Stimulated activated naive B cell treated with anti-CD40 and anti-IgM and Interleukin-4, amounts not matched to agents 10 μg/mL and 1 μg/mL and 100 μg/mL, for 72 hours (primary cell): ENCODE measurements around the gene PLCB3.
"Not testable (repeated sequence)": the region's sequence is repeated elsewhere in the genome, so short reads cannot be mapped to it uniquely, and the experiment has no call there.

Source experiments
- ATAC-seq, 2 donors: fragments of 150-1000 bp; cut with Tn5 transposase; replicated peaks; 2 replicates each; pipeline ENCODE4 v1.10.0; 2021; ENCODE audit warnings: moderate library complexity in 1 of 2
- DNase-seq: peaks from one replicate; pipeline ENCODE4 v3.0.0; 2021
- H3K27ac Mint-ChIP-seq: one replicate; pipeline ENCODE4 v1.8.0; 2022; ENCODE audit warnings: mild to moderate bottlenecking, mixed read lengths
- H3K27me3 Mint-ChIP-seq, 2 donors: one replicate each; pipeline ENCODE4 v1.8.0; 2022; ENCODE audit warnings: mixed read lengths in 2 of 2
- H3K36me3 Mint-ChIP-seq, 2 donors: one replicate each; pipeline ENCODE4 v1.8.0; 2022; ENCODE audit warnings: mixed read lengths in 2 of 2, mild to moderate bottlenecking in 1 of 2
- H3K4me1 Mint-ChIP-seq, 2 donors: one replicate each; pipeline ENCODE4 v1.8.0; 2022; ENCODE audit warnings: mixed read lengths in 2 of 2, mild to moderate bottlenecking in 1 of 2
- H3K4me3 Mint-ChIP-seq, 2 donors: one replicate each; pipeline ENCODE4 v1.8.0; 2022; ENCODE audit warnings: mild to moderate bottlenecking in 2 of 2, mixed read lengths in 2 of 2, moderate library complexity in 1 of 2
- H3K9me3 Mint-ChIP-seq, 2 donors: one replicate each; pipeline ENCODE4 v1.8.0; 2022; ENCODE audit warnings: mixed read lengths in 2 of 2, mild to moderate bottlenecking in 1 of 2

PLCB3 gene

DNA sequence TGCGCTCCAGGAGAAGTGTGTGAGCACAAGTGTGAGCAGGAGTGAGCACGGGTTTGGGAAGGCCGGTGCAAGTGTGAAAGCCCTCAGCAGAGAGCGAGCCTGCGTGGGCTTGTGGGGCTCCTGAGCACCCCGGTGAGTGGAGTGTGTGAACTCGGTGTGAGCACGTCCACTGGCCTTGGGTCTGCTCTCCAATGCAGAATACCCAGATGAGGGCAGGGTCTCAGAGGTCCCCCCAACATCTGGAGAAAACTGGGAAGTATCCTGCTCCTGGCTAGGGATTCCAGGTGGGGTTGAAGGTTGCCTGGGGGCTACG, 55.2 kb downstream of the PLCB3 start:
- peaks cover 4 to 11% of the 10 kb centered on the region in 2 donors for H3K27me3 Mint-ChIP-seq
- peaks cover 16 to 18% of the 10 kb centered on the region in 2 donors for H3K36me3 Mint-ChIP-seq
- no peaks in the 10 kb centered on the region for H3K9me3 Mint-ChIP-seq
- DNase-seq (no peak), ATAC-seq (no peak)
- H3K4me1 Mint-ChIP-seq: peaks cover 26 to 32% of the 10 kb centered on the region in 2 donors
- H3K4me3 Mint-ChIP-seq: peak overlapping the region; percentile 97 to 100
- peak overlapping the region; percentile 97 for H3K27ac Mint-ChIP-seq

DNA sequence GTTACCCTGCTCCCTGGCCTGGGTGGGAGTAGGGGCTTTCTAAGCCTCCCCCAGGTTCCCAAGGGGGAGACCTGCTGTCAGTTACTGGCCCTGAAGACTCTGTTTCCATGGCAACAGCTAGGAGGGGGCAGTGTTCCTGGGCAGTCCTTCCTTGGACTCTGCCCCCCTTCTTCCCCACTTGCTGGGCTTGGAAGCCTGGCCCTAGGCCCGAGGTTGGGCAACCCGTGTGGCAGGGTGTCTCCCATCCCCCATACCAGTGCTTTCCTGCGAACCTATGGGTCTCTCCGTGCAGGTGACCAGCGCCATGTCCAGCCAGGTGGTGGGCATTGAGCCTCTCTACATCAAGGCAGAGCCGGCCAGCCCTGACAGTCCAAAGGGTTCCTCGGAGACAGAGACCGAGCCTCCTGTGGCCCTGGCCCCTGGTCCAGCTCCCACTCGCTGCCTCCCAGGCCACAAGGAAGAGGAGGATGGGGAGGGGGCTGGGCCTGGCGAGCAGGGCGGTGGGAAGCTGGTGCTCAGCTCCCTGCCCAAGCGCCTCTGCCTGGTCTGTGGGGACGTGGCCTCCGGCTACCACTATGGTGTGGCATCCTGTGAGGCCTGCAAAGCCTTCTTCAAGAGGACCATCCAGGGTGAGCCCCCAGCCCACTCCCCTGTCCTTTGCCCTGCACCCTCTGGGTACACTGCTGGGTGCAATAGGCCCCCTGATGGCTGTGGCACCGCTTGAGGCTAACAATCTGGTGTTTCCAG, 55.7 kb downstream of the PLCB3 start:
- peaks cover 24 to 32% of the 10 kb centered on the region in 2 donors for H3K4me1 Mint-ChIP-seq
- H3K9me3 Mint-ChIP-seq: no peaks in the 10 kb centered on the region
- no peak for ATAC-seq
- H3K27ac Mint-ChIP-seq: peak overlapping the region; percentile 97
- DNase-seq: no peak
- peaks cover 16 to 18% of the 10 kb centered on the region in 2 donors for H3K36me3 Mint-ChIP-seq
- H3K4me3 Mint-ChIP-seq: peak overlapping the region; percentile 97 to 100
- peaks cover under 1 to 6% of the 10 kb centered on the region in 2 donors for H3K27me3 Mint-ChIP-seq

DNA sequence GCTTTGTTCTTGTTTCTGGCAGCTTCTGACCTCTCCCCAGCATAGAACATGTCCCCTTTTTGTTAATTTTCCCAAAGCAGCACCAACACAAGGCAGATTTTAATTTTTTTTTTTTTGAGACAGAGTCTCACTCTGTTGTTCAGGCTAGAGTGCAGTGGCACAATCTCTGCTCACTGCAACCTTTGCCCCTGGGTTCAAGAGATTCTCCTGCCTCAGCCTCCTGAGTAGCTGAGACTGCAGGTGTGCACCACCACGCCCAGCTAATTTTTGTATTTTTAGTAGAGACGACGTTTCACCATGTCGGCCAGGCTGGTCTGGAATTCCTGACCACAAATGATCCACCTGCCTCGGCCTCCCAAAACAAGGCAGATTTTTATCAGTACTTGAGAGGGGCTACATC, 56.5 kb downstream of the PLCB3 start:
- peaks cover 20 to 23% of the 10 kb centered on the region in 2 donors for H3K36me3 Mint-ChIP-seq
- H3K27ac Mint-ChIP-seq: peak overlapping the region; percentile 69
- not testable (repeated sequence) for H3K9me3 Mint-ChIP-seq, DNase-seq, ATAC-seq, H3K27me3 Mint-ChIP-seq
- peaks cover 27 to 39% of the 10 kb centered on the region in 2 donors for H3K4me1 Mint-ChIP-seq
- peak overlapping the region; percentile 23 to 55 for H3K4me3 Mint-ChIP-seq

DNA sequence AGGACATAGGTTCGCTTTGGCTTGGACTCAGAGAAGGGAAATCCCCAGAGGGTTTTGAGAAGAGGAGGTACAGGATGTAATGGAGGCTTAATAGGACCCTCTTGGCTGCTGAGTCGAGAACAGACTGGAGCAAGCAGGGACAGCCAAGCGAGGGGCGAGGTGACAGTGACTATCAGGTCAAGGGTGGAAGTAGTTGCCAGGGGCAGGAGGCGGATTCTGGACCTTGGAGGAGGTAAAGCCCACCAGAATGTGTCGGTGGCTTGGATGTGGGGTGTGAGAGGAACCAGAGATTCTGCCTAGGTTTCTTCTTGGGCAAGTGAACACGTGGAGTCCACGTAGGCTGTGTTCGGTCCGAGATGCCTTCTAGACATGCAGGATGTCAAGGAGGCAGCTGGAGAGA, 61.6 kb downstream of the PLCB3 start:
- DNase-seq: no peak
- Mint-ChIP-seq H3K4me1 (peaks cover 27 to 48% of the 10 kb centered on the region in 2 donors), H3K9me3 (no peaks in the 10 kb centered on the region), H3K27ac (peak overlapping the region; percentile 22), H3K27me3 (no peaks in the 10 kb centered on the region), H3K36me3 (peaks cover 31 to 35% of the 10 kb centered on the region in 2 donors), H3K4me3 (no peak overlapping the region)
- no peak for ATAC-seq

DNA sequence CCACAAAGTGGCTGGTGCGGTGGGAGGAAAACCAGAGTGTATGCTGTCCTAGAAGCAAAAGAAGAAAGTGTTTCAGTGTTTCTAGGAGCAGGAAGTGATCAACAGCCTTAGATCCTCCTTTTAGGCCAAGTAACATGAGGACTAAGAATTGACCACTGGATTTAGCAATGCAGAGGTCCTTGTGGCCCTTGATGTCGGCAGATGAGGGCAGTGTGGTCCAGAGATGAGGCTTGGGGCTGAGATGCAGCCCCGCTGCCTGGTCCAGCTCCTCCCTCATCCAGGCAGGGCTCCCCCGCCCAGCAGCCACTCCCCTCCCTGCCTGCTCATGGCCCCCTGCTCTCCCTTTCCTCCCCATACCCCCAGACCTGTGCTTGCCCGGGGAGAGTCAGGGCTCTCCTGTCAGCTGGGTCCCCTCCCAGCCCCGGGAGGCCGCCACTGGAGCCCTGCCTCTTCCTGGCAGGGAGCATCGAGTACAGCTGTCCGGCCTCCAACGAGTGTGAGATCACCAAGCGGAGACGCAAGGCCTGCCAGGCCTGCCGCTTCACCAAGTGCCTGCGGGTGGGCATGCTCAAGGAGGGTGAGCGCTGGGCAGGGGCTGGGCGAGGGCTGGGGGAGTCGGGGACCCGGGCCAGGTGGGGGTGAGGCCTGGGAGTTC, 62.3 kb downstream of the PLCB3 start:
- DNase-seq: no peak
- peak overlapping the region; percentile 6 for H3K27ac Mint-ChIP-seq
- H3K4me3 Mint-ChIP-seq: no peak overlapping the region
- no peaks in the 10 kb centered on the region for H3K27me3 Mint-ChIP-seq
- no peaks in the 10 kb centered on the region for H3K9me3 Mint-ChIP-seq
- peaks cover 34 to 35% of the 10 kb centered on the region in 2 donors for H3K36me3 Mint-ChIP-seq
- peaks cover 28 to 54% of the 10 kb centered on the region in 2 donors for H3K4me1 Mint-ChIP-seq
- no peak for ATAC-seq

DNA sequence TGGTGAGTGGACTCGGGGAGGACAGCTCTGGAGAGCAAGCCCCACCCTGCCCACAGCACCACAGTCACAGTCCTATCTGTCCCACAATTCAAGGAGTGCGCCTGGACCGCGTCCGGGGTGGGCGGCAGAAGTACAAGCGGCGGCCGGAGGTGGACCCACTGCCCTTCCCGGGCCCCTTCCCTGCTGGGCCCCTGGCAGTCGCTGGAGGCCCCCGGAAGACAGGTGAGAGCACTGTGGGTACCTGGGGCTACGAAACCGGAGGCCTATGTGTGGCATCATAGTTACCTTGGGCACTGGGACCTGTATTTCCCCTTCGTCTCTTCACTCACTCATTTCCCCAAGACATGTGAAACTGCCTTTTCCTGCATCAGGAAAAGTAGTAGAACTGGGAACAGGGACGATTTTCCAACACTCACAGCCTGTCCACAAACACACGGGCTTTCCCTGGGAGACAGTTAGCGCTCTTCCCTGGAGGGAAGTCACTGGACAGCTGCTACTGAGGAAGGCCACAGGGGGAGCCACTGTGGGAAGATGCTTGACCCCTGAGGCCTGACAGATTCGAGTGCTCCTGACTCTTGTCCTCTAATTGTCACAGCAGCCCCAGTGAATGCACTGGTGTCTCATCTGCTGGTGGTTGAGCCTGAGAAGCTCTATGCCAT, 62.9 kb downstream of the PLCB3 start:
- no peak for DNase-seq
- Mint-ChIP-seq H3K9me3 (no peaks in the 10 kb centered on the region), H3K4me3 (no peak overlapping the region), H3K36me3 (peaks cover 38 to 41% of the 10 kb centered on the region in 2 donors), H3K27me3 (no peaks in the 10 kb centered on the region), H3K27ac (peak overlapping the region; percentile 83), H3K4me1 (peaks cover 33 to 60% of the 10 kb centered on the region in 2 donors)
- ATAC-seq: no peak

DNA sequence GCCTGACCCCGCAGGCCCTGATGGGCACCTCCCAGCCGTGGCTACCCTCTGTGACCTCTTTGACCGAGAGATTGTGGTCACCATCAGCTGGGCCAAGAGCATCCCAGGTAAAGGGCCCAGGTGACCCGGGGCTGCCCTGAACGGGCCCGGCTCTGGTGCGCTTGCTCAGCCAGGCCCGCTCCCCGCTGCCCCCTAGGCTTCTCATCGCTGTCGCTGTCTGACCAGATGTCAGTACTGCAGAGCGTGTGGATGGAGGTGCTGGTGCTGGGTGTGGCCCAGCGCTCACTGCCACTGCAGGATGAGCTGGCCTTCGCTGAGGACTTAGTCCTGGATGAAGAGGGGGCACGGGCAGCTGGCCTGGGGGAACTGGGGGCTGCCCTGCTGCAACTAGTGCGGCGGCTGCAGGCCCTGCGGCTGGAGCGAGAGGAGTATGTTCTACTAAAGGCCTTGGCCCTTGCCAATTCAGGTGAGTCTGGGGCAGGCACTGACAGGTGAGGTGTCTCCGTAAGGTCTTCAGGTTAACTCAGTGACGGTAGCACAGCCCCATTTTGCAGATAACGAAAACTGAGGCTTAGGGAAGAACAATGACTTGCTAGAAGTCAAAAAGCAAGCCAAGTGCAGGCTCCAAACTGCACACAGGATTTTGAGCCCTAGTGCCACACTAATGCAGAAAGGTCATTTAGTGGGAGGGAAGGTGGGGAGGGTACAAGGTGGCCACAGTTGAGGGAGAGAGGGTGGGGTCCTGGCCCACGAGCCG, 63.7 kb downstream of the PLCB3 start:
- Mint-ChIP-seq H3K36me3 (peaks cover 44 to 46% of the 10 kb centered on the region in 2 donors), H3K4me1 (peaks cover 37 to 67% of the 10 kb centered on the region in 2 donors), H3K27ac (peak overlapping the region; percentile 37), H3K27me3 (no peaks in the 10 kb centered on the region), H3K9me3 (no peaks in the 10 kb centered on the region), H3K4me3 (peak overlapping the region in 1 of 2 donors; percentile 6)
- DNase-seq: no peak
- no peak for ATAC-seq

DNA sequence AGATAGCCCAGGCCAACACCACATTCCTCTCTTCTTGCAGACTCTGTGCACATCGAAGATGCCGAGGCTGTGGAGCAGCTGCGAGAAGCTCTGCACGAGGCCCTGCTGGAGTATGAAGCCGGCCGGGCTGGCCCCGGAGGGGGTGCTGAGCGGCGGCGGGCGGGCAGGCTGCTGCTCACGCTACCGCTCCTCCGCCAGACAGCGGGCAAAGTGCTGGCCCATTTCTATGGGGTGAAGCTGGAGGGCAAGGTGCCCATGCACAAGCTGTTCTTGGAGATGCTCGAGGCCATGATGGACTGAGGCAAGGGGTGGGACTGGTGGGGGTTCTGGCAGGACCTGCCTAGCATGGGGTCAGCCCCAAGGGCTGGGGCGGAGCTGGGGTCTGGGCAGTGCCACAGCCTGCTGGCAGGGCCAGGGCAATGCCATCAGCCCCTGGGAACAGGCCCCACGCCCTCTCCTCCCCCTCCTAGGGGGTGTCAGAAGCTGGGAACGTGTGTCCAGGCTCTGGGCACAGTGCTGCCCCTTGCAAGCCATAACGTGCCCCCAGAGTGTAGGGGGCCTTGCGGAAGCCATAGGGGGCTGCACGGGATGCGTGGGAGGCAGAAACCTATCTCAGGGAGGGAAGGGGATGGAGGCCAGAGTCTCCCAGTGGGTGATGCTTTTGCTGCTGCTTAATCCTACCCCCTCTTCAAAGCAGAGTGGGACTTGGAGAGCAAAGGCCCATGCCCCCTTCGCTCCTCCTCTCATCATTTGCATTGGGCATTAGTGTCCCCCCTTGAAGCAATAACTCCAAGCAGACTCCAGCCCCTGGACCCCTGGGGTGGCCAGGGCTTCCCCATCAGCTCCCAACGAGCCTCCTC, 64.6 kb downstream of the PLCB3 start:
- DNase-seq, H3K27me3 Mint-ChIP-seq, ATAC-seq, H3K9me3 Mint-ChIP-seq: not testable (repeated sequence)
- Mint-ChIP-seq H3K4me3 (peak overlapping the region; percentile 94 to 96), H3K36me3 (peaks cover 50 to 53% of the 10 kb centered on the region in 2 donors), H3K27ac (peak overlapping the region; percentile 100), H3K4me1 (peaks cover 40 to 72% of the 10 kb centered on the region in 2 donors)

DNA sequence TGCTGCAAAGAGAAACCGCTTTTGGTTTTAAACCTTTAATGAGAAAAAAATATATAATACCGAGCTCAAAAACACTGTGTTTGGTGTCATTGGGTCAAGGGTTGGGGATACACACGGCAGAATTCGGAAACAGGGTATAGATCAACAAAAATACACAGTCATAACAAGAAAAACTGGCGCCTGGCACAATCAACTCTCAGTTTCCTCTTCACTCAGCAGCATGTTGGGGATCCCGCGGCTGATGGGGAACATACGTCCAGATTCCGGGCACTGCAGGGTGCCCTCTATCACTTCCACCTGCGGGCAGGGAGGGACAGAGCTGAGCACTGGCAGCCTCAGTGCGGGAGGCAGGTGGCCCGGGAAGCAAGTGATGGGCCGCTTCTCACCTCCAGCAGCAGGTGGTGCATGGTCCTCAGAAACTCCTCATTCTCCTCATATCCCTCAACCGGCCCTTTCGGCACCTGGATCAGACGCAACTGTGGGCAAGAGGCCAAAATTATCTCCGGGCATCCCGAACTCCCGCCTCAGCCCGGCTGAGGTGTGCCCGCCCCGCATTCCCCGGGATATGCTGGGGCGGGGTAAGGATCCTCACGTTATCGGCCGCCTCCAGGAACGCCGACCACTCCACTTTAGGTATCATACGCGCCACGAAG, 65.5 kb downstream of the PLCB3 start:
- no peaks in the 10 kb centered on the region for H3K9me3 Mint-ChIP-seq
- no peaks in the 10 kb centered on the region for H3K27me3 Mint-ChIP-seq
- H3K4me1 Mint-ChIP-seq: peaks cover 42 to 72% of the 10 kb centered on the region in 2 donors
- peaks cover 55 to 61% of the 10 kb centered on the region in 2 donors for H3K36me3 Mint-ChIP-seq
- ATAC-seq (peak; percentile 2 to 15), DNase-seq (no peak)
- H3K4me3 Mint-ChIP-seq: peak overlapping the region; percentile 94 to 96
- H3K27ac Mint-ChIP-seq: peak overlapping the region; percentile 100

DNA sequence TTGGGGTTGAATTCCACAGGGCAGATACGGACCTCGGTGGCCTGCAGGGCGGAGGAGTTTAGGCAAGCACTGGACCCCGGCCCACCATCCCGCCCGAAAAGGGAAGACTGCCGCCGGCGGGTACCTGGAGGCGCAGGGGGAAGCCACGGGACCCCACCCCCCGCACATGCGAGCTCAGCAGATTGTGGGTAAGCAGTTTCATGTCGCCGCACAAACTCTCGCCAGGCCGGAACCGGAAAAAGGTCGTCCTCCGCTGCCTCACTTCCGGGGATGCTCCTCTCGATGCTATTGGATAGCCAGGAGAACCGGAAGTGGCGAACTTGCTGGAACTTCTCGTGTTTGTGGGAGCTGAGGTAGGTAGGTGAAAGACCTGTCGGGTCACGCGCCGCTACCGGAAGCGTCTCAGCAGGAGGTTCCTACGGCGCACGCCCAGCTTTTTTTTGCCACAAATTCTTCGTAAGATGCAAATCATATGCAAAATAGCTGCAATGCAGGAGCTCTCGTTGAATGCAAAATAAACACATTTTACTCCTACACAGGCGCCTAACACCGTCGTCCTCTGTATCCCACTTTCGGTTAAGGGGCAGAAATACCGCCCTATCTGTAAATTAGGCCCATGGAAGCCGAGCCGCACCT, 66.1 kb downstream of the PLCB3 start, which contains the start of gene TRMT112:
TSS of gene TRMT112 (minus strand) at position 235 of the 636 bp plus-strand sequence. CDS start at position 202, 33 bp downstream.
- peaks cover 59 to 63% of the 10 kb centered on the region in 2 donors for H3K36me3 Mint-ChIP-seq
- peak within 1 kb of the TSS; percentile 94 to 96 for H3K4me3 Mint-ChIP-seq
- no peaks in the 10 kb centered on the region for H3K27me3 Mint-ChIP-seq
- ATAC-seq (peak; percentile 82 to 83), DNase-seq (peak; percentile 97)
- peak within 1 kb of the TSS; percentile 100 for H3K27ac Mint-ChIP-seq
- H3K4me1 Mint-ChIP-seq: peaks cover 41 to 69% of the 10 kb centered on the region in 2 donors
- H3K9me3 Mint-ChIP-seq: no peaks in the 10 kb centered on the region

DNA sequence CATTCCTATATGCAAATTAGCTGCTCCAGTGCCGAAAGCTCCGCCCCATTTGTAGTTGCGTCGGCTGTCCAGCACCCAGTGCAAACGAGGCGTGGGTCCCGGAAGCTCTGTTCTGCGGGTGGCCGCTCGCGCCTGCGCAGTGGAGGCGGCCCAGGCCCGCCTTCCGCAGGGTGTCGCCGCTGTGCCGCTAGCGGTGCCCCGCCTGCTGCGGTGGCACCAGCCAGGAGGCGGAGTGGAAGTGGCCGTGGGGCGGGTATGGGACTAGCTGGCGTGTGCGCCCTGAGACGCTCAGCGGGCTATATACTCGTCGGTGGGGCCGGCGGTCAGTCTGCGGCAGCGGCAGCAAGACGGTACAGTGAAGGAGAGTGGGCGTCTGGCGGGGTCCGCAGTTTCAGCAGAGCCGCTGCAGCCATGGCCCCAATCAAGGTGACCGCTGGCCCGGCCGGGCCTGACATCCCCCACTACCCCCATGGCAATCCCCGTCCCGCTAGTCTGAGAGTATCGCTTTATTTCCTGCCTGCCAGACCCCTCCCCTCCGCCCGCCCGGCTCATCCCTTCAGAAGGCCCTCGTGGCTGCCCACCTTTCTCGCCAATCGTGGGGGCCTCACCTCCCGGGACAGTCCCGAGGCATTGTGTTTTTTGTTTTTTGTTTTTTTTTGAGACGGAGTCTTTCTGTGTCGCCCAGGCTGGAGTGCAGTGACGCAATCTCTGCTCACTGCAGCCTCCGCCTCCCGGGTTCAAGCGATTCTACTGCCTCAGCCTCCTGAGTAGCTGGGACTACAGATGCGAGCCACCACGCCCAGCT, 66.8 kb downstream of the PLCB3 start, which contains the start of gene PRDX5:
TSS of gene PRDX5 (plus strand) at position 161 of the 805 bp plus-strand sequence. CDS start at position 256, 95 bp downstream.
- Mint-ChIP-seq H3K27me3 (no peaks in the 10 kb centered on the region), H3K4me1 (peaks cover 35 to 62% of the 10 kb centered on the region in 2 donors), H3K36me3 (peaks cover 54 to 57% of the 10 kb centered on the region in 2 donors), H3K4me3 (peak within 1 kb of the TSS; percentile 94 to 96), H3K27ac (peak within 1 kb of the TSS; percentile 100), H3K9me3 (no peaks in the 10 kb centered on the region)
- DNase-seq (peak; percentile 97), ATAC-seq (peak; percentile 79 to 86)
